ENCODE results near the gene KCNQ1.

DNA sequence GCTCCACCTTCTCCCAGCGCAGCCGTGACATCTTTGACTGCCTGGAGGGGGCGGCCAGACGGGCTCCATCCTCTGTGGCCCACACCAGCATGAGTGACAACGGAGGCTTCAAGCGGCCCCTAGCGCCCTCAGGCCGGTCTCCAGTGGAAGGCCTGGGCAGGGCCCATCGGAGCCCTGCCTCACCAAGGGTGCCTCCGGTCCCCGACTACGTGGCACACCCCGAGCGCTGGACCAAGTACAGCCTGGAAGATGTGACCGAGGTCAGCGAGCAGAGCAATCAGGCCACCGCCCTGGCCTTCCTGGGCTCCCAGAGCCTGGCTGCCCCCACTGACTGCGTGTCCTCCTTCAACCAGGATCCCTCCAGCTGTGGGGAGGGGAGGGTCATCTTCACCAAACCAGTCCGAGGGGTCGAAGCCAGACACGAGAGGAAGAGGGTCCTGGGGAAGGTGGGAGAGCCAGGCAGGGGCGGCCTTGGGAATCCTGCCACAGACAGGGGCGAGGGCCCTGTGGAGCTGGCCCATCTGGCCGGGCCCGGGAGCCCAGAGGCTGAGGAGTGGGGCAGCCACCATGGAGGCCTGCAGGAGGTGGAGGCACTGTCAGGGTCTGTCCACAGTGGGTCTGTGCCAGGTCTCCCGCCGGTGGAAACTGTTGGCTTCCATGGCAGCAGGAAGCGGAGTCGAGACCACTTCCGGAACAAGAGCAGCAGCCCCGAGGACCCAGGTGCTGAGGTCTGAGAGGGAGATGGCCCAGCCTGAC lies 41.7 kb upstream of the KCNQ1 start:
- TF ChIP-seq, protein P1, sequence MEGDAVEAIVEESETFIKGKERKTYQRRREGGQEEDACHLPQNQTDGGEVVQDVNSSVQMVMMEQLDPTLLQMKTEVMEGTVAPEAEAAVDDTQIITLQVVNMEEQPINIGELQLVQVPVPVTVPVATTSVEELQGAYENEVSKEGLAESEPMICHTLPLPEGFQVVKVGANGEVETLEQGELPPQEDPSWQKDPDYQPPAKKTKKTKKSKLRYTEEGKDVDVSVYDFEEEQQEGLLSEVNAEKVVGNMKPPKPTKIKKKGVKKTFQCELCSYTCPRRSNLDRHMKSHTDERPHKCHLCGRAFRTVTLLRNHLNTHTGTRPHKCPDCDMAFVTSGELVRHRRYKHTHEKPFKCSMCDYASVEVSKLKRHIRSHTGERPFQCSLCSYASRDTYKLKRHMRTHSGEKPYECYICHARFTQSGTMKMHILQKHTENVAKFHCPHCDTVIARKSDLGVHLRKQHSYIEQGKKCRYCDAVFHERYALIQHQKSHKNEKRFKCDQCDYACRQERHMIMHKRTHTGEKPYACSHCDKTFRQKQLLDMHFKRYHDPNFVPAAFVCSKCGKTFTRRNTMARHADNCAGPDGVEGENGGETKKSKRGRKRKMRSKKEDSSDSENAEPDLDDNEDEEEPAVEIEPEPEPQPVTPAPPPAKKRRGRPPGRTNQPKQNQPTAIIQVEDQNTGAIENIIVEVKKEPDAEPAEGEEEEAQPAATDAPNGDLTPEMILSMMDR (IDR thresholded peaks at IDR 0.05; ENCODE audit: insufficient read depth, low read length, poor library complexity, severe bottlenecking), result no peak
- no peak for TF ChIP-seq EZH2phosphoT487 (conservative IDR thresholded peaks at IDR 0.05; ENCODE audit: low read length)
